ENCODE results near the gene POLR3F. TPM values are rescaled to one million over a fixed set of nuclear protein-coding genes. Genes with fewer than 3 reads are reported as not detected.
A peak's percentile ranks its signal among the peaks of the same experiment; 100 is the strongest.

The POLR3F gene
- total RNA-seq, 1 experiment from 2014 or later, result 15.7 TPM

DNA sequence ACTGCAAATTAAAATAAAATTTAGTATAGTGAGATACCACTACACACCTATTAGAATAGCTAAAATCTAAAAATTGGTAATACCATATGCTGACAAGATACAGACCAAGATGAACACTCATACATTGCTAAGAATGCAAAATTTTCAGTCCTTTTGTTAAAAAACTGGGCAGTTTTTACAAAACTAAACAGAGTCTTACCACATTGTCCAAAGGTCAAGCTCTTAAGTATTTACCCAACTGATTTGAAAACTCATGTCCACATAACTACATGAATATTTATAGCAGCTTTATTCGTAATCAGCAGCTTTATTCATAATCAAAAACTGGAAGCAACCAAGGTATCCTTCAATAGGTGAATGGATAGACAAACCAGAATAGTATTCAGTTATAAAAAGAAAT is 10.0 kb downstream of the POLR3F start:
- TSS peak; percentile 5 for BruUV-seq (replicated peaks)
- H3K4me3 ChIP-seq (ENCODE audit: low read depth, low read length), result no peak overlapping the region
- ChIA-PET CTCF (no interaction called here), POLR2A (interaction anchor here (1.4 to 1.7 kb wide), 2 partner anchors 20 to 30 kb away, joined by 4 to 17 read pairs; partner anchors contain the start of genes RBBP9 and SEC23B)
- H3K27ac Mint-ChIP-seq (ENCODE audit: unreplicated experiment), result peak overlapping the region; percentile 79
- peaks cover 8% of the 10 kb centered on the region for H3K4me1 Mint-ChIP-seq (ENCODE audit: low read depth, unreplicated experiment)
- peak overlapping the region; percentile 24 for H3K4me3 Mint-ChIP-seq (ENCODE audit: unreplicated experiment)
- H3K36me3 ChIP-seq (ENCODE audit: control insufficient read depth, insufficient read depth, low read length), result peaks cover 2% of the 10 kb centered on the region; the same call in 1 of the 2 replicates
- no peaks in the 10 kb centered on the region for H3K9me3 ChIP-seq
- intact Hi-C loops (cut with micrococcal nuclease; ENCODE audit: unreplicated experiment), result no loop called here
- TF ChIP-seq CTCF (IDR thresholded peaks at IDR 0.05; ENCODE audit: insufficient read depth in 1 of 2, low read depth in 1 of 2, low read length in 1 of 2, severe bottlenecking in 1 of 2, unreplicated experiment in 1 of 2), result no peak
- no peaks in the 10 kb centered on the region for H3K27me3 ChIP-seq (replicated peaks; ENCODE audit: control insufficient read depth, insufficient read depth, low read length)
- H3K4me1 ChIP-seq, result peaks cover 25% of the 10 kb centered on the region
- H3K9me3 Mint-ChIP-seq (ENCODE audit: unreplicated experiment), result no peaks in the 10 kb centered on the region
- H3K36me3 Mint-ChIP-seq (ENCODE audit: insufficient read depth, unreplicated experiment), result peaks cover 64% of the 10 kb centered on the region
- no peaks in the 10 kb centered on the region for H3K27me3 Mint-ChIP-seq (ENCODE audit: insufficient read depth, unreplicated experiment)
- no peak for DNase-seq

- ChIA-PET CTCF (no interaction called here), POLR2A (interaction anchor here (0.6 to 1.7 kb wide), 4 partner anchors 11 to 333 kb away, joined by 4 to 17 read pairs (median 6); partner anchors contain the start of genes DZANK1, POLR3F, RBBP9 and SEC23B)
- Mint-ChIP-seq H3K9me3 (ENCODE audit: unreplicated experiment) (no peaks in the 10 kb centered on the region), H3K27me3 (ENCODE audit: insufficient read depth, unreplicated experiment) (no peaks in the 10 kb centered on the region), H3K4me1 (ENCODE audit: low read depth, unreplicated experiment) (peaks cover 8% of the 10 kb centered on the region), H3K4me3 (ENCODE audit: unreplicated experiment) (peak overlapping the region; percentile 24), H3K36me3 (ENCODE audit: insufficient read depth, unreplicated experiment) (peaks cover 69% of the 10 kb centered on the region), H3K27ac (ENCODE audit: unreplicated experiment) (peak overlapping the region; percentile 79)
- DNase-seq, result peak; percentile 28 to 43
- H3K4me1 ChIP-seq, result peaks cover 25% of the 10 kb centered on the region
- no TSS peak for BruUV-seq (replicated peaks)
- no peaks in the 10 kb centered on the region for H3K9me3 ChIP-seq
- no peaks in the 10 kb centered on the region for H3K27me3 ChIP-seq (replicated peaks; ENCODE audit: control insufficient read depth, insufficient read depth, low read length)
- TF ChIP-seq CTCF (IDR thresholded peaks at IDR 0.05; ENCODE audit: insufficient read depth in 1 of 2, low read depth in 1 of 2, low read length in 1 of 2, severe bottlenecking in 1 of 2, unreplicated experiment in 1 of 2), result no peak
- H3K4me3 ChIP-seq (ENCODE audit: low read depth, low read length), result no peak overlapping the region
- intact Hi-C loops (cut with micrococcal nuclease; ENCODE audit: unreplicated experiment), result no loop called here
- peaks cover 4% of the 10 kb centered on the region; the same call in 1 of the 2 replicates for H3K36me3 ChIP-seq (ENCODE audit: control insufficient read depth, insufficient read depth, low read length)
These were observed 10.6 kb downstream of the POLR3F start for GRCh38 chr20:18477821-18478220.

GRCh38 chr20:18481596-18481995 is 14.4 kb downstream of the POLR3F start:
- intact Hi-C loops (cut with micrococcal nuclease; ENCODE audit: unreplicated experiment), result no loop called here

More at GRCh38 chr20:18481596-18481995, 14.4 kb downstream of the POLR3F start:
- Mint-ChIP-seq H3K4me3 (ENCODE audit: unreplicated experiment) (no peak overlapping the region), H3K36me3 (ENCODE audit: insufficient read depth, unreplicated experiment) (peaks cover 56% of the 10 kb centered on the region), H3K27me3 (ENCODE audit: insufficient read depth, unreplicated experiment) (no peaks in the 10 kb centered on the region), H3K9me3 (ENCODE audit: unreplicated experiment) (no peaks in the 10 kb centered on the region), H3K4me1 (ENCODE audit: low read depth, unreplicated experiment) (peaks cover 8% of the 10 kb centered on the region), H3K27ac (ENCODE audit: unreplicated experiment) (no peak overlapping the region)
- Histone ChIP-seq H3K27me3 (replicated peaks; ENCODE audit: control insufficient read depth, insufficient read depth, low read length) (no peaks in the 10 kb centered on the region), H3K4me3 (ENCODE audit: low read depth, low read length) (no peak overlapping the region), H3K4me1 (peaks cover 17% of the 10 kb centered on the region), H3K9me3 (no peaks in the 10 kb centered on the region), H3K36me3 (ENCODE audit: control insufficient read depth, insufficient read depth, low read length) (peaks cover 4% of the 10 kb centered on the region; the same call in 1 of the 2 replicates)
- no peak for DNase-seq
- BruUV-seq (replicated peaks), result no TSS peak
- ChIA-PET POLR2A (no interaction called here), CTCF (no interaction called here)
- no peak for TF ChIP-seq CTCF (IDR thresholded peaks at IDR 0.05; ENCODE audit: insufficient read depth in 1 of 2, low read depth in 1 of 2, low read length in 1 of 2, severe bottlenecking in 1 of 2, unreplicated experiment in 1 of 2)

Measured in Caco-2 (cell line).